ENCODE measurements around the gene PKP3. TPM values are rescaled to one million over a fixed set of nuclear protein-coding genes. Genes with fewer than 3 reads are reported as not detected.
"Not testable (repeated sequence)": the region's sequence is repeated elsewhere in the genome, so short reads cannot be mapped to it uniquely, and the experiment has no call there.

PKP3 gene
- polyA plus RNA-seq, 1 of the 3 experiments (the other 2 are of a cell fraction), result 1.4 TPM

DNA sequence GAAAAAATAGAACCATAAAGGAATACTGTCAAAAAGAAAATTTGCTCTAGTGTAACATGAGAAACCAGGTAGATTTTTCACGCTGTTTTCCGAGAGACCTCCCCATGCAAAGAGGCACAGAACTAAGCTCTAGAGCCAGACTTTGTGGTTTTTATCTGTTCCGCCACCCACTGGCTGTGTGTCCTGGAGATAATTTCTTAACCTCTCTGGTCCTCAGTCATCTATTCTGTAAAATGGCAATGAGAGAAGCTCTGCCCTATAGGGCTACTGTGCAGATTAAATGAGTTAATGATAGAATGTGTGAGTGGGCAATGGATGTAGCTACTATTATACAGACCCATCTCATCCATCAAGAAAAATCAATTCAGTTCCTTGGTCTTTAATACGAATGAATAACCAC lies 30.2 kb downstream of the PKP3 start:
- 74% methylated on average over 4 of the region's 4 CpGs for WGBS (ENCODE audit: low lambda C conversion rate)
- Histone ChIP-seq H3K9me2 (no peaks in the 10 kb centered on the region), H2AFZ (ENCODE audit: low read depth) (no peak overlapping the region), H3K36me3 (replicated peaks in 1 of 2; ENCODE audit: control insufficient read depth in 1 of 2, insufficient read depth in 2 of 2, low read length in 1 of 2) (no peaks in the 10 kb centered on the region), H4K20me1 (ENCODE audit: insufficient read depth) (no peaks in the 10 kb centered on the region), H3K9me3 (no peaks in the 10 kb centered on the region), H3K4me2 (no peak overlapping the region), H3K27ac (ENCODE audit: low read depth in 2 of 2, low read length in 1 of 2) (no peak overlapping the region), H3K27me3 (ENCODE audit: insufficient read depth) (no peaks in the 10 kb centered on the region), H3K4me1 (ENCODE audit: control insufficient read depth in 1 of 2, insufficient read depth in 2 of 2, low read depth in 1 of 2, low read length in 1 of 2) (no peaks in the 10 kb centered on the region), H3F3A (replicated peaks; ENCODE audit: insufficient read depth) (no peaks in the 10 kb centered on the region), H3K79me2 (ENCODE audit: insufficient read depth) (no peaks in the 10 kb centered on the region), H3K9ac (no peak overlapping the region), H3K4me3 (ENCODE audit: low read depth in 2 of 2, low read length in 1 of 2) (no peak overlapping the region)
- no peak for DNase-seq
- ChIA-PET POLR2A (no interaction called here), CTCF (interaction anchor here (0.6 kb wide), 1 partner anchor 27 kb away, joined by 3 read pairs; no protein-coding TSS in a partner anchor)
- no peak for TF ChIP-seq TCF12 (IDR thresholded peaks at IDR 0.05)
- no peak for TF ChIP-seq TAF1 (IDR thresholded peaks at IDR 0.05; ENCODE audit: borderline replicate concordance, low read depth, low read length)
- TF ChIP-seq GABPA (IDR thresholded peaks at IDR 0.05; ENCODE audit: low read depth), result no peak
- TF ChIP-seq, protein P1, sequence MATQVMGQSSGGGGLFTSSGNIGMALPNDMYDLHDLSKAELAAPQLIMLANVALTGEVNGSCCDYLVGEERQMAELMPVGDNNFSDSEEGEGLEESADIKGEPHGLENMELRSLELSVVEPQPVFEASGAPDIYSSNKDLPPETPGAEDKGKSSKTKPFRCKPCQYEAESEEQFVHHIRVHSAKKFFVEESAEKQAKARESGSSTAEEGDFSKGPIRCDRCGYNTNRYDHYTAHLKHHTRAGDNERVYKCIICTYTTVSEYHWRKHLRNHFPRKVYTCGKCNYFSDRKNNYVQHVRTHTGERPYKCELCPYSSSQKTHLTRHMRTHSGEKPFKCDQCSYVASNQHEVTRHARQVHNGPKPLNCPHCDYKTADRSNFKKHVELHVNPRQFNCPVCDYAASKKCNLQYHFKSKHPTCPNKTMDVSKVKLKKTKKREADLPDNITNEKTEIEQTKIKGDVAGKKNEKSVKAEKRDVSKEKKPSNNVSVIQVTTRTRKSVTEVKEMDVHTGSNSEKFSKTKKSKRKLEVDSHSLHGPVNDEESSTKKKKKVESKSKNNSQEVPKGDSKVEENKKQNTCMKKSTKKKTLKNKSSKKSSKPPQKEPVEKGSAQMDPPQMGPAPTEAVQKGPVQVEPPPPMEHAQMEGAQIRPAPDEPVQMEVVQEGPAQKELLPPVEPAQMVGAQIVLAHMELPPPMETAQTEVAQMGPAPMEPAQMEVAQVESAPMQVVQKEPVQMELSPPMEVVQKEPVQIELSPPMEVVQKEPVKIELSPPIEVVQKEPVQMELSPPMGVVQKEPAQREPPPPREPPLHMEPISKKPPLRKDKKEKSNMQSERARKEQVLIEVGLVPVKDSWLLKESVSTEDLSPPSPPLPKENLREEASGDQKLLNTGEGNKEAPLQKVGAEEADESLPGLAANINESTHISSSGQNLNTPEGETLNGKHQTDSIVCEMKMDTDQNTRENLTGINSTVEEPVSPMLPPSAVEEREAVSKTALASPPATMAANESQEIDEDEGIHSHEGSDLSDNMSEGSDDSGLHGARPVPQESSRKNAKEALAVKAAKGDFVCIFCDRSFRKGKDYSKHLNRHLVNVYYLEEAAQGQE (IDR thresholded peaks at IDR 0.05; ENCODE audit: low read depth, low read length), result no peak
- no peak for TF ChIP-seq YY1 (IDR thresholded peaks at IDR 0.05; ENCODE audit: low read depth)
- TF ChIP-seq CHD2 (IDR thresholded peaks at IDR 0.05; ENCODE audit: low read length, partially characterized antibody), result no peak
- TF ChIP-seq RCOR1 (IDR thresholded peaks at IDR 0.05; ENCODE audit: low read length), result no peak
- TF ChIP-seq RXRA (IDR thresholded peaks at IDR 0.05; ENCODE audit: borderline replicate concordance, low read depth), result no peak
- no peak for TF ChIP-seq EZH2phosphoT487 (IDR thresholded peaks at IDR 0.05; ENCODE audit: borderline replicate concordance, low read depth)
- no peak for TF ChIP-seq NRF1 (IDR thresholded peaks at IDR 0.05; ENCODE audit: low read depth, low read length)
- TF ChIP-seq, protein P2, sequence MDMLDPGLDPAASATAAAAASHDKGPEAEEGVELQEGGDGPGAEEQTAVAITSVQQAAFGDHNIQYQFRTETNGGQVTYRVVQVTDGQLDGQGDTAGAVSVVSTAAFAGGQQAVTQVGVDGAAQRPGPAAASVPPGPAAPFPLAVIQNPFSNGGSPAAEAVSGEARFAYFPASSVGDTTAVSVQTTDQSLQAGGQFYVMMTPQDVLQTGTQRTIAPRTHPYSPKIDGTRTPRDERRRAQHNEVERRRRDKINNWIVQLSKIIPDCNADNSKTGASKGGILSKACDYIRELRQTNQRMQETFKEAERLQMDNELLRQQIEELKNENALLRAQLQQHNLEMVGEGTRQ (IDR thresholded peaks at IDR 0.05; ENCODE audit: borderline replicate concordance, low read depth, low read length), result no peak
- TF ChIP-seq USF1 (IDR thresholded peaks at IDR 0.05; ENCODE audit: borderline replicate concordance, low read depth), result no peak
- no peak for TF ChIP-seq FOXJ3 (CRISPR knock-in tag; IDR thresholded peaks at IDR 0.05)
- no peak for TF ChIP-seq IRF3 (IDR thresholded peaks at IDR 0.05; ENCODE audit: low read depth, low read length)
- no peak for TF ChIP-seq SMC3 (IDR thresholded peaks at IDR 0.05; ENCODE audit: low read depth, low read length)
- no peak for TF ChIP-seq ELF1 (IDR thresholded peaks at IDR 0.05)
- no peak for TF ChIP-seq JUND (IDR thresholded peaks at IDR 0.05)
- no peak for TF ChIP-seq POLR2AphosphoS5 (IDR thresholded peaks at IDR 0.05; ENCODE audit: low read depth, low read length)
- no peak for TF ChIP-seq RFX5 (IDR thresholded peaks at IDR 0.05; ENCODE audit: low read length)

- not testable (repeated sequence) for H3K4me1 ChIP-seq (ENCODE audit: control insufficient read depth in 1 of 2, insufficient read depth in 2 of 2, low read depth in 1 of 2, low read length in 1 of 2)
These were observed 30.8 kb downstream of the PKP3 start for GRCh38 chr11:424766-425165.

More at GRCh38 chr11:424766-425165, 30.8 kb downstream of the PKP3 start:
- H3K9me3 ChIP-seq; H4K20me1 ChIP-seq (ENCODE audit: insufficient read depth); DNase-seq; H3K27me3 ChIP-seq (ENCODE audit: insufficient read depth); H3F3A ChIP-seq (replicated peaks; ENCODE audit: insufficient read depth); H2AFZ ChIP-seq (ENCODE audit: low read depth); H3K36me3 ChIP-seq (replicated peaks in 1 of 2; ENCODE audit: control insufficient read depth in 1 of 2, insufficient read depth in 2 of 2, low read length in 1 of 2); H3K27ac ChIP-seq (ENCODE audit: low read depth in 2 of 2, low read length in 1 of 2); H3K4me2 ChIP-seq; H3K4me3 ChIP-seq (ENCODE audit: low read depth in 2 of 2, low read length in 1 of 2); H3K9me2 ChIP-seq; POLR2A ChIA-PET; H3K79me2 ChIP-seq (ENCODE audit: insufficient read depth); H3K9ac ChIP-seq: not testable (repeated sequence)
- CTCF ChIA-PET, result interaction anchor here (0.6 kb wide), 1 partner anchor 299 kb away, joined by 3 read pairs; no protein-coding TSS in a partner anchor
- 71% methylated on average over 44 of the region's 45 CpGs for WGBS (ENCODE audit: low lambda C conversion rate)
